Omental fat pad (tissue), 4 donors: ENCODE measurements around the gene TNC. TPM values are rescaled to one million over a fixed set of nuclear protein-coding genes. Genes with fewer than 3 reads are reported as not detected.

Experiments used
- ATAC-seq: fragments of 150-250 bp; one replicate; pipeline ENCODE4 v1.9.1; 2016; ENCODE audit warnings: mild to moderate bottlenecking, moderate library complexity; ENCODE audit not compliant: low FRiP score
- DNase-seq: peaks from one replicate; pipeline ENCODE4 v3.0.0-alpha.2; 2019; ENCODE audit warnings: low spot score
- CTCF ChIP-seq, 3 donors: fragments of 450-650 bp; IDR thresholded peaks; one replicate each; pipeline ENCODE4 v1.5.1; 2016 to 2017; ENCODE audit warnings: antibody characterized with exemption in 3 of 3, mild to moderate bottlenecking in 3 of 3, moderate library complexity in 2 of 3
- total RNA-seq, 4 donors: library from RNA; depleted of rRNA; stranded (reverse); fragments of >200 nt; gene quantifications; one replicate each; pipeline ENCODE4 v1.1.0, GENCODE V29; 2016

The TNC gene
- total RNA-seq, 4 donors from 2014 or later: 3.2 to 44.2 (median 10.0) TPM

GRCh38 chr9:114989600-114990410, 128.2 kb downstream of the TNC start:
- ATAC-seq (no peak), DNase-seq (no peak)
- no peak for TF ChIP-seq CTCF (IDR thresholded peaks at IDR 0.05)

GRCh38 chr9:114988962-114989599, 128.9 kb downstream of the TNC start:
- DNase-seq (no peak), ATAC-seq (no peak)
- TF ChIP-seq CTCF (IDR thresholded peaks at IDR 0.05): no peak

- TF ChIP-seq CTCF (IDR thresholded peaks at IDR 0.05): no peak
- DNase-seq (no peak), ATAC-seq (no peak)
Observed at GRCh38 chr9:114987116-114987515, 130.8 kb downstream of the TNC start.

GRCh38 chr9:114985959-114986501, 131.9 kb downstream of the TNC start:
- TF ChIP-seq CTCF (IDR thresholded peaks at IDR 0.05): no peak
- ATAC-seq (no peak), DNase-seq (no peak)

- DNase-seq (no peak), ATAC-seq (no peak)
- no peak for TF ChIP-seq CTCF (IDR thresholded peaks at IDR 0.05)
Observed at GRCh38 chr9:114981063-114981462, 136.9 kb downstream of the TNC start.

- no peak for TF ChIP-seq CTCF (IDR thresholded peaks at IDR 0.05)
- DNase-seq (no peak), ATAC-seq (no peak)
Observed at GRCh38 chr9:114973216-114973615, 144.7 kb downstream of the TNC start.
